Neuronal stem cell (in vitro differentiated cells): ENCODE measurements around the gene MFSD6.

ENCODE experiments used
- DNase-seq: peaks from one replicate; pipeline ENCODE4 v3.0.0-alpha.2; 2013; ENCODE audit warnings: low spot score
- H2AFZ ChIP-seq: one replicate; pipeline ENCODE4 v1.6.1; 2013; ENCODE audit warnings: mild to moderate bottlenecking, low read length, inconsistent platforms
- H2AK5ac ChIP-seq: 2 replicates; pipeline ENCODE4 v1.6.1; 2013; ENCODE audit warnings: low read depth, mild to moderate bottlenecking, inconsistent platforms, low read length, moderate library complexity, mixed read lengths
- H2BK120ac ChIP-seq: 2 replicates; pipeline ENCODE4 v1.6.1; 2013; ENCODE audit warnings: low read depth, mild to moderate bottlenecking, inconsistent platforms, low read length, moderate library complexity, mixed read lengths
- H2BK12ac ChIP-seq: one replicate; pipeline ENCODE4 v1.6.1; 2013; ENCODE audit warnings: low read length, inconsistent platforms
- H2BK15ac ChIP-seq: 2 replicates; pipeline ENCODE4 v1.6.1; 2013; ENCODE audit warnings: mild to moderate bottlenecking, low read length, inconsistent platforms, mixed read lengths
- H2BK5ac ChIP-seq: one replicate; pipeline ENCODE4 v1.6.1; 2013; ENCODE audit warnings: inconsistent platforms, mild to moderate bottlenecking, low read length, moderate library complexity
- H3K14ac ChIP-seq: one replicate; pipeline ENCODE4 v1.6.1; 2013; ENCODE audit warnings: low read length, inconsistent platforms
- H3K18ac ChIP-seq: 2 replicates; pipeline ENCODE4 v1.6.1; 2013; ENCODE audit warnings: low read length, inconsistent platforms
- H3K23ac ChIP-seq: 2 replicates; pipeline ENCODE4 v1.6.1; 2013; ENCODE audit warnings: low read depth, mild to moderate bottlenecking, mixed read lengths, low read length, inconsistent platforms; ENCODE audit not compliant: poor library complexity
- H3K27ac ChIP-seq: replicated peaks from 3 replicates; pipeline ENCODE4 v1.5.1; 2013; ENCODE audit warnings: low read length, inconsistent platforms
- H3K27me3 ChIP-seq, 3 experiments: 2 replicates each; pipeline ENCODE4 v1.6.1; 2013; ENCODE audit warnings: low read length in 3 of 3, mild to moderate bottlenecking in 2 of 3, inconsistent platforms in 1 of 3, low read depth in 1 of 3, mixed read lengths in 1 of 3, moderate library complexity in 1 of 3; ENCODE audit not compliant: control insufficient read depth in 3 of 3, insufficient read depth in 3 of 3
- H3K36me3 ChIP-seq, 2 donors: replicated peaks in 1 of 2; 2 replicates each; pipeline ENCODE4 v1.6.1; 2013; ENCODE audit warnings: low read length in 2 of 2; ENCODE audit not compliant: control insufficient read depth in 2 of 2, insufficient read depth in 2 of 2
- H3K4ac ChIP-seq: 2 replicates; pipeline ENCODE4 v1.6.1; 2013; ENCODE audit warnings: inconsistent platforms, mild to moderate bottlenecking, low read length, moderate library complexity
- H3K4me1 ChIP-seq, 2 donors: 1 replicate in 1 of 2; 2 replicates in 1 of 2; pipeline ENCODE4 v1.6.1; 2013; ENCODE audit warnings: low read length in 2 of 2, low read depth in 1 of 2; ENCODE audit not compliant: control insufficient read depth in 2 of 2, insufficient read depth in 1 of 2
- H3K4me2 ChIP-seq: one replicate; pipeline ENCODE4 v1.6.1; 2013; ENCODE audit warnings: mild to moderate bottlenecking, low read length, inconsistent platforms; ENCODE audit not compliant: insufficient read depth, poor library complexity, severe bottlenecking
- H3K4me3 ChIP-seq, 2 donors: 2 replicates each; pipeline ENCODE4 v1.5.1; 2013; ENCODE audit warnings: low read length in 2 of 2, mild to moderate bottlenecking in 2 of 2, inconsistent platforms in 1 of 2, moderate library complexity in 1 of 2
- H3K79me1 ChIP-seq: one replicate; pipeline ENCODE4 v1.6.1; 2013; ENCODE audit warnings: low read depth, mild to moderate bottlenecking, inconsistent platforms, low read length, moderate library complexity
- H3K9ac ChIP-seq: one replicate; pipeline ENCODE4 v1.6.1; 2013; ENCODE audit warnings: mild to moderate bottlenecking, low read depth, low read length, inconsistent platforms; ENCODE audit not compliant: poor library complexity
- H3K9me3 ChIP-seq, 2 donors: replicated peaks in 1 of 2; 2 replicates each; pipeline versions ENCODE3 to v1.6.1; 2013; ENCODE audit warnings: low read length in 2 of 2, mild to moderate bottlenecking in 2 of 2, inconsistent platforms in 1 of 2, low read depth in 1 of 2, mixed read lengths in 1 of 2, moderate library complexity in 1 of 2; ENCODE audit not compliant: control insufficient read depth in 2 of 2, insufficient read depth in 1 of 2
- H4K8ac ChIP-seq: one replicate; pipeline ENCODE4 v1.6.1; 2013; ENCODE audit warnings: low read depth, mild to moderate bottlenecking, inconsistent platforms, low read length, moderate library complexity
- H4K91ac ChIP-seq: one replicate; pipeline ENCODE4 v1.6.1; 2013; ENCODE audit warnings: low read length, low read depth, mild to moderate bottlenecking, inconsistent platforms; ENCODE audit not compliant: poor library complexity
- WGBS, 2 donors: extraction: QIAGEN DNeasy Blood & Tissue Kit; methylation state at CpG; one replicate each; pipeline ENCODE4 v1.1.7; 2013; ENCODE audit warnings: missing lambda C conversion rate in 2 of 2, mixed read lengths in 1 of 2; ENCODE audit not compliant: insufficient read length in 2 of 2, insufficient replicate concordance in 1 of 2; ENCODE audit errors: extremely low coverage in 2 of 2; 5-methylcytosine and 5-hydroxymethylcytosine counted together

MFSD6 gene

DNA sequence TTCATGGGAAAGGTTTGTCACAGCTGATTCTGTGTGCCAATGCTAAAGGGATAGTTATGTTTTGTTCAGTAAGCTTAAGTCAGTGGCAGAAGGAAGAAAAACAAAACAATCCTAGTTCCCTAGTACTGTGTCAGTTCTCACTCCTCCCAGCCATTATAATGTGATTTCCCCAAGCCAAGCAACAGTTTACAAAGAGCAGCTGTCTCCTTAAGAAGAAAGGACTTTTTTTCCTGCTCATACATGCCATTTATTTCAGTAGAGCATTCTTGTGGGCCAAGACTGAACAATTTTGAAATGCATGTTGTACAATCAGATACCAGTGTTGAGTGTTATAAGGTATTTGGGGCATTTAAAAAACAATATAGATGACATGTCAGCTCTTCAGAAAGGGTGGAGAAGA is 74.3 kb downstream of the MFSD6 start:
- no peak overlapping the region for H3K4ac ChIP-seq
- H4K91ac ChIP-seq = no peak overlapping the region
- H3K14ac ChIP-seq = no peak overlapping the region
- H3K23ac ChIP-seq = no peak overlapping the region
- H3K18ac ChIP-seq = no peak overlapping the region
- no peaks in the 10 kb centered on the region for H3K36me3 ChIP-seq
- no peak overlapping the region for H2BK120ac ChIP-seq
- no peaks in the 10 kb centered on the region for H3K27me3 ChIP-seq
- no peak overlapping the region for H4K8ac ChIP-seq
- H2BK5ac ChIP-seq = no peak overlapping the region
- H3K27ac ChIP-seq = no peak overlapping the region
- no peak for DNase-seq
- no peak overlapping the region for H3K4me3 ChIP-seq
- no peak overlapping the region for H3K4me2 ChIP-seq
- H3K9me3 ChIP-seq = no peaks in the 10 kb centered on the region
- no peak overlapping the region for H2BK12ac ChIP-seq
- no peak overlapping the region for H2AFZ ChIP-seq
- H2BK15ac ChIP-seq = no peak overlapping the region
- no peaks in the 10 kb centered on the region for H3K79me1 ChIP-seq
- H2AK5ac ChIP-seq = no peak overlapping the region
- H3K4me1 ChIP-seq = peaks cover 0 to 4% of the 10 kb centered on the region in 2 donors
- no peak overlapping the region for H3K9ac ChIP-seq

DNA sequence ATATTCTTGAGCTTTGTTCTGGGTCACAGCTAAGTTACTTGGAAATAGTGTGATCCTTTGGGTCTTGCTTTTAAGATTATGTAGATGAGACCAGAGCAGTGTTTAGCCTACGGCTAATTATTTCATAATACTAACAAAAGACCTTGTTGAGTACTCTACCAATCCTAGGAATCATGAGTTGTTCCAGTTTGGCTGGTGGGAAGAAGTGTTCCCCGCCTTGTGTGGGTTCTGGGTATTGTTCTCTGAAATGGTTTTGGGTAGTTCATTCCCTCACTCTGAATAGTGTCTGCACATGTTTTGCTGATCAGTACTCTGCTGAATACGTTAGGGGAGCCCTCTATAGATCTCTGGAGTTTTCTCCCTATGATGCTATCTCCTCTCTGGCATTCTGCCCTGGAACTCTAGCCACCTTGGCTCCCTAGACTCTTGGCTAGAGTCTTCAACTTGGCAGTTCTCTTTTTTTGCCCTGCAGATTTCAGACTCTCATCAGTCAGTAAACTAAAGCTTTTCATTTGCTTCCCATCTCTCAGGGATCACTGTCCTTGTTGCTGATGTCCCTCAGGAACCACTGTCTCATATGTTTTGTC is 78.0 kb downstream of the MFSD6 start:
- Histone ChIP-seq H3K23ac (no peak overlapping the region), H2BK15ac (no peak overlapping the region), H3K14ac (no peak overlapping the region), H3K27me3 (no peaks in the 10 kb centered on the region), H3K27ac (no peak overlapping the region), H3K18ac (no peak overlapping the region), H2BK5ac (no peak overlapping the region), H2AFZ (no peak overlapping the region), H3K36me3 (no peaks in the 10 kb centered on the region), H3K4me1 (peaks cover 0 to 4% of the 10 kb centered on the region in 2 donors), H3K79me1 (no peaks in the 10 kb centered on the region), H3K4me3 (no peak overlapping the region), H2AK5ac (no peak overlapping the region), H4K8ac (no peak overlapping the region), H3K9ac (no peak overlapping the region), H4K91ac (no peak overlapping the region), H2BK120ac (no peak overlapping the region), H3K4ac (no peak overlapping the region), H3K9me3 (no peaks in the 10 kb centered on the region), H2BK12ac (no peak overlapping the region), H3K4me2 (no peak overlapping the region)
- WGBS, 2 donors = no CpG with 5 or more reads among the region's 3 CpGs
- no peak for DNase-seq

DNA sequence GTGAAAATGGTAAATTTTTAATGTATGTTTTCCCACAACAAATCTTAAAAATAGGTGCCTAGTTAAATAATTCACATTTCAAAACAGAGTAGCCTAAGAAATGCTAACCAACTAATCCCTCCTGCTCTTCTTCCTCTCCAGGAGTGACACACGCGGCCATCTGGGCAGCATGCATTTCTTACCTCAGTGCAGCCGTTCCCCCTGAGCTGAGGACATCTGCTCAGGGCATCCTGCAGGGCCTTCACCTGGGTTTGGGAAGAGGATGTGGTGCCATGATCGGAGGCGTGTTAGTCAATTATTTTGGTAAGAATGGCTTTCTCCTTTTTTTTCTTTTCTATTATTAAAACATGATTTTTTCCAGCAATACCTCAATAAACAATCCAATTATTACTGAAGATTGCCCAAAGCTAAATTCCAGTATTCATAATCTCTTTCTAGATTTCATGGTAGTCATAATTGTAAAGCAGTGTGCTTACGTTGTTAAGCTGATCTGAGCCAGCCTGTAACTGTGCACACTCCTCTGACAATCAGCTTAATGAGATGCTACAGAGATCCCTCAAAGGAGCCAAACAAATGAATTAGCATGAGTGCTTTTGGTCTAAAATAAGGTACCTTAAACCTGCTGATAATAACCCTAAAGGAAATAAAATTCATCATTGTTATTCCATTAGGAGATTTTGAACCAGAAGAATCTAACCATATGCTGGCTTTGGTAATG is 80.5 kb downstream of the MFSD6 start:
- no peaks in the 10 kb centered on the region for H3K79me1 ChIP-seq
- H4K8ac ChIP-seq = no peak overlapping the region
- H3K4me2 ChIP-seq = no peak overlapping the region
- H3K18ac ChIP-seq = no peak overlapping the region
- no peak overlapping the region for H3K23ac ChIP-seq
- H3K36me3 ChIP-seq = no peaks in the 10 kb centered on the region
- H2BK5ac ChIP-seq = no peak overlapping the region
- H2BK12ac ChIP-seq = no peak overlapping the region
- H4K91ac ChIP-seq = no peak overlapping the region
- H3K27me3 ChIP-seq = no peaks in the 10 kb centered on the region
- H3K4me3 ChIP-seq = no peak overlapping the region
- H2BK120ac ChIP-seq = no peak overlapping the region
- no peak overlapping the region for H3K27ac ChIP-seq
- H3K9me3 ChIP-seq = no peaks in the 10 kb centered on the region
- H2AK5ac ChIP-seq = no peak overlapping the region
- no CpG with 5 or more reads among the region's 6 CpGs for WGBS, 2 donors
- H2BK15ac ChIP-seq = no peak overlapping the region
- H3K4ac ChIP-seq = no peak overlapping the region
- DNase-seq = no peak
- H3K9ac ChIP-seq = no peak overlapping the region
- no peak overlapping the region for H2AFZ ChIP-seq
- H3K14ac ChIP-seq = no peak overlapping the region
- H3K4me1 ChIP-seq = no peaks in the 10 kb centered on the region

DNA sequence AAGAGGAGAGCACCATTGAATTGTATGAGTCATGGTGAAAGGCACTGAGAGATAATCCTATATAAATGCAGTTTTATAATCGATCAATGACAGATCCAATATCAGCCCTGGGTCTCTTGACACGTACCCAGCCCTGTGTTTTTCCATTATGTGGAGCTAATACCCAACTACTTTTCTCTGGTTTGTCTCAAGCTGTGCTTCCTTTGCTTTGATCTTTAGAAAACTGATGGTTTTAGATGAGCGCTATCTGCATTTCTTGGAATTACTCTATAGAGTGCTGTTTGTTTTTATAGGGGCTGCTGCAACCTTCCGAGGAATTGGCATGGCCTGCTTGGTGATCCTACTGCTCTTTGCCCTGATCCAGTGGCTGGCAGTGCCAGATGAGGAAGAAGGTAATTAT is 81.3 kb downstream of the MFSD6 start:
- Histone ChIP-seq H3K23ac (no peak overlapping the region), H4K91ac (no peak overlapping the region), H3K14ac (no peak overlapping the region), H3K18ac (no peak overlapping the region), H3K36me3 (no peaks in the 10 kb centered on the region), H4K8ac (no peak overlapping the region), H3K4me2 (no peak overlapping the region), H2BK15ac (no peak overlapping the region), H3K4me3 (no peak overlapping the region), H2BK5ac (no peak overlapping the region), H3K27me3 (no peaks in the 10 kb centered on the region), H3K4ac (no peak overlapping the region), H2BK120ac (no peak overlapping the region), H3K9me3 (no peaks in the 10 kb centered on the region), H3K4me1 (no peaks in the 10 kb centered on the region), H3K79me1 (no peaks in the 10 kb centered on the region), H2BK12ac (no peak overlapping the region), H3K27ac (no peak overlapping the region), H3K9ac (no peak overlapping the region), H2AFZ (no peak overlapping the region), H2AK5ac (no peak overlapping the region)
- no CpG with 5 or more reads among the region's 4 CpGs for WGBS, 2 donors
- DNase-seq = no peak
